Measurements from ENCODE around the gene PMFBP1.

The PMFBP1 gene

GRCh38 chr16:72188541-72188940 is 16.6 kb upstream of the PMFBP1 start:
- DNase-seq, result no peak

- DNase-seq, result no peak
Measured at GRCh38 chr16:72187551-72187950, 15.6 kb upstream of the PMFBP1 start.

GRCh38 chr16:72182976-72183375 is 11.0 kb upstream of the PMFBP1 start:
- DNase-seq, result no peak

GRCh38 chr16:72179204-72179970 is 7.4 kb upstream of the PMFBP1 start:
- DNase-seq, result no peak

GRCh38 chr16:72174726-72175125 is 2.8 kb upstream of the PMFBP1 start:
- DNase-seq, result no peak

- DNase-seq, result no peak
Measured at GRCh38 chr16:72173997-72174396, 2.0 kb upstream of the PMFBP1 start.

- no peak for DNase-seq
Measured at GRCh38 chr16:72171236-72171635, 719 bp downstream of the PMFBP1 start.

- DNase-seq, result no peak
Measured at GRCh38 chr16:72169708-72170107, 2.2 kb downstream of the PMFBP1 start.

- DNase-seq, result no peak
Measured at GRCh38 chr16:72168365-72168764, 3.6 kb downstream of the PMFBP1 start.

GRCh38 chr16:72166954-72167561 is 4.9 kb downstream of the PMFBP1 start:
- DNase-seq, result no peak

- DNase-seq, result no peak
Measured at GRCh38 chr16:72166151-72166550, 5.8 kb downstream of the PMFBP1 start.

GRCh38 chr16:72164691-72165090 is 7.3 kb downstream of the PMFBP1 start:
- DNase-seq, result no peak

- DNase-seq, result no peak
Measured at GRCh38 chr16:72162105-72162692, 9.8 kb downstream of the PMFBP1 start.

GRCh38 chr16:72159801-72160200 is 12.2 kb downstream of the PMFBP1 start:
- no peak for DNase-seq

- DNase-seq, result no peak
Measured at GRCh38 chr16:72159386-72159785, 12.6 kb downstream of the PMFBP1 start.

GRCh38 chr16:72149676-72150464 is 22.1 kb downstream of the PMFBP1 start:
- no peak for DNase-seq

GRCh38 chr16:72142476-72142875 is 29.5 kb downstream of the PMFBP1 start:
- no peak for DNase-seq

- DNase-seq, result no peak
Measured at GRCh38 chr16:72139908-72140307, 32.0 kb downstream of the PMFBP1 start.

GRCh38 chr16:72138064-72138572 is 33.8 kb downstream of the PMFBP1 start:
- no peak for DNase-seq

- DNase-seq, result no peak
Measured at GRCh38 chr16:72137380-72138063, 34.4 kb downstream of the PMFBP1 start.

- DNase-seq, result no peak
Measured at GRCh38 chr16:72134507-72134906, 37.4 kb downstream of the PMFBP1 start.

GRCh38 chr16:72132726-72133125 is 39.2 kb downstream of the PMFBP1 start:
- no peak for DNase-seq

- DNase-seq, result no peak
Measured at GRCh38 chr16:72131036-72131435, 40.9 kb downstream of the PMFBP1 start.

Measured in central memory CD4-positive, alpha-beta T cell (primary cell).